NCI-H128 (cell line): ENCODE data around the gene NAPEPLD.
"Not testable (repeated sequence)": the region's sequence is repeated elsewhere in the genome, so short reads cannot be mapped to it uniquely, and the experiment has no call there.

Source experiments
- DNase-seq: peaks from one replicate; lab custom pipeline; 2025; ENCODE audit not compliant: unreplicated experiment; lab: John Stamatoyannopoulos, UW

NAPEPLD gene

DNA sequence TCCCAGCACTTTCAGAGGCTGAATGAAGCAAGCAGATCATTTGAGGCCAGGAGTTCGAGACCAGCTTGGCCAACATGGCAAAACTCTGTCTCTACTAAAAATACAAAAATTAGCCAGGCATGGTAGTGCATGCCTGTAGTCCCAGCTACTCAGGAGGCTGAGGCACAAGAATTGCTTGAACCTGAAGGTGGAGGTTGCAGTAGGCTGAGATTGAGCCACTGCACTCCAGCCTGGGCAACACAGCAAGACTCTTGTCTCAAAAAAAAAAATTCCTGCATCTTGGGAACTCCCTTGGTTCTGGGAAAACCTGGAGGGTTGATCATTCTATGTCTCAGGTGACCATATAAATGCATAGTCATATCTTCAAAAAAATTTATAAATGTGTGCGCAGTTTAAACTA is 4.1 kb downstream of the NAPEPLD start:
- not testable (repeated sequence) for DNase-seq

DNA sequence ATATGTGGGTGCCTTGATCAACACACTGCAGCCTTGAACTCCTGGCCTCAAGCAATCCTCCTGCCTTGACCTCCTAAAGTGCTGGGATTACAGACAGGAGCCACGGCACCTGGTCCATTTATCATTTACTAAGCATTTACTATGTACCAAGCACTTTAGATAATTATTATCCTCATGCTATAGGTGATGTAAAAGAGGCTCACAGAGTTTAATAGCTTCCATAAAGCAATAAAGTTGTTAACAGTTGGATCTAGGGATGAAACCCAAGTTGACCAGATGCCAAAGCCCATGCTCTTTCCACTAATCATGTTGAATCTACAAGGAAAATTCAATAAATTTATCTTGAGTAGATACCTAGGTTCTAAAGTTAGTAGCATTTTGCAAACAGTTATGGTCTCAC is 5.0 kb downstream of the NAPEPLD start:
- no peak for DNase-seq

DNA sequence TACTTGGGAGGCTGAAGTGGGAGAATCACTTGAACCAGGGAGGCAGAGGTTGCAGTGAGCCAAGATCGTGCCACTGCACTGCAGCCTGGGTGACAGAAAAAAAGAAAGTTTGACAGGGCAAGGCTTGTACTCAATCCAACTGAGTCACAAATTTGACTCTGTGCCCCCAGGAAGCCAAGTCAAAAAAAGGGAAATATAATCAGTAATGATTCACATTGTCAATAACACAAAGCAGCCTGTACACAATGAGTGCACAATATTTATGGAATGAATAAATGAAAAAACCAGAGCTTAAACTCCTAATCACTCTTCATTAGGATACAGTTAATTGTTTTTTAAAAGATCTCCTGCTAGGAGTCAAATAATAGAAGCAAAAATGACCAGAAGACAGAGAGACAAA is 6.4 kb downstream of the NAPEPLD start:
- DNase-seq: no peak

DNA sequence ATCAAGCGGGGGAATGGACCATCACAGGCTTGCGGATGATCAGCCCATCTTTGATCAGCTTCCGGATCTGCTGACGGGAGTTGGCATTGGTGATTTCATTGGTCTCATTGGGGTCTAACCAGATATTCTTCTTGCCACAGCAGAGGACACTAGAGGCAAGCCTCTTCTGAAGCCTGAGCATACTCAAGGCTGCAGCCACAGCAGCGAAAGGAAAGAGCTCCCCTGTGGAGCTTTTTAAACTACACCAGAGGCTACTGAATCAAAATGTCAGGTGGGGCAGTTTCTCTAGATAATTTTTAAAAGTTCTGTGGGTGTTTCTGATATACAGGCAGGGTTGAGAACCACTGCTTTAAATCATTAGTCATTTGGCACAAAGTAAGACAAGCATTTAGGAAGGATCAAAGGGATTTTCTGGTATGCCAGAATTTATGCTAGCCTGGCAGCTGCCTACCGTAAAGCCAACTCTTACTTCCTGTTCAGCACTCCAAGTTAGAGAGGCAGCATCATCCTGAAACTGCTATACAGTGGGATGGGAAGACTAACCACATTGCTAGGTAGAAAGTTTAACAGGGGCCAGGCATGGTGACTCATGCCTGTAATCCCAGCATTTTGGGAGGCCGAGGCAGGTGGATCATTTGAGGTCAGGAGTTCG is 7.0 kb downstream of the NAPEPLD start:
- no peak for DNase-seq

DNA sequence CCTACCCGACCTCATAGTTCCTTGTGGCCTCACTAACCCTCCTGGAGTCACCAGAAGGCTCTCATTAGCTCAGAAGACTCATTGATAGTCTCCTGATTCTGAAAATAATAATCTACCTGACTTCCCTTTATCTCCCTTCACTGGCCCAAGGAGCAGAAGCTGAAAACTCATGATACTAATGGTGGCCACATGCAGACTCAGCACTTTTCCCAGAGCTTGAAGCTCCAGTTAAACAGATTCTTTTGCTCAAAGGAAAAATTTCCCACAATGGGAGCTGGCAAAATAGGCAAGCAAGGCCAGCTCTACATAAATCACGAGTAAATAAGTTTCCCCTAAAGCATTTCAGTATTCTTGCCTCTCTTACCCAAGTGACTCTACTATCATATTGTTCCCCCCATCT is 8.2 kb downstream of the NAPEPLD start:
- DNase-seq: no peak

DNA sequence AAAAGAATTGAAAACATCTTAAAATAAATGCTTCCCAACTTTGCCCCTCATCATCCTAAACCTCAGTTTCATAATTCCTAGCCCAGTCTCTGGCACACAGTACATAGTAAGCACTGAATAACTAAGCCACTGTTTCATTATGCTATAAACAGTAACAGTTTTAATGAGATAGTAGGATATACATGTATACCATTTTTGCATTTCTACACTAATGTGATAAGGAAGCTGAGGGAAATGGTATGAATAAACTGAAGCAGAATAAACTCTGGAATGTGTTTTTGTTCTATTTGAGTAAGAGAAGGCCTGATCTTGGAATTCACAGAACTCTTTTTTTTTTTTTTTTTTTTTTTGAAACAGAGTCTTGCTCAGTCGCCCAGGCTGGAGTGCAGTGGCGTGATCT is 8.8 kb downstream of the NAPEPLD start:
- no peak for DNase-seq

DNA sequence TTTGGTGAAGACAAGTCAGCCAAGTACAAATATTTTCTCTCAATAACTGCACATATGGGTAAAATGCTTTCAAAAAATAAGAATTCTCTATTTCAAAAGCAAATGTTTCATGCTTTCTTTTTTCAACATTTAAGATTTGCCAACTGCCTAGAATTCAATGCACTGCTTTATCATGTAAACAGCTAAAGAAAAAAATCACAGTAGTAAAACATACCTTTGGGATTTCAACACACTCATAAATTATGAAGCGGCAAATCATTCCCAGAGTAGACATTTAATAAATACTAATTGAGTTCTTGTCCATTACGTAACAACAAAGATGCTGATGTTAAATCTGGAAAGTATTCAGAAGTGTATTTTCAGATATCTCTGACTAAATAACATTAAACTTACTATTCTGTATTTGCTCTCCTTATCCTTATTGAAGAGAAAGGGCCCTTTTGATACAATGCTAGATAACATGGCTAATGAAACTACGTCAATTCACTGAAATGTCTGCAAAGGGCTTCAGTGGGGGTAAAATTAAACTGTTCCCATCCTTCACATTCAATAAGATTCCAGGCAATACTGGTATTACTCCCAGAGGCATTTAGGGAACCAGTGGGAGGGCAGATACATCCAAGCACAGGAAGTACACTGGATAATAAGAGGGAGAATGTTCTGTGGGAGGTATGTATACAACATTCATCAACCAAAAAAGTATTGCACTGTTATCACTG is 13.9 kb downstream of the NAPEPLD start:
- no peak for DNase-seq

DNA sequence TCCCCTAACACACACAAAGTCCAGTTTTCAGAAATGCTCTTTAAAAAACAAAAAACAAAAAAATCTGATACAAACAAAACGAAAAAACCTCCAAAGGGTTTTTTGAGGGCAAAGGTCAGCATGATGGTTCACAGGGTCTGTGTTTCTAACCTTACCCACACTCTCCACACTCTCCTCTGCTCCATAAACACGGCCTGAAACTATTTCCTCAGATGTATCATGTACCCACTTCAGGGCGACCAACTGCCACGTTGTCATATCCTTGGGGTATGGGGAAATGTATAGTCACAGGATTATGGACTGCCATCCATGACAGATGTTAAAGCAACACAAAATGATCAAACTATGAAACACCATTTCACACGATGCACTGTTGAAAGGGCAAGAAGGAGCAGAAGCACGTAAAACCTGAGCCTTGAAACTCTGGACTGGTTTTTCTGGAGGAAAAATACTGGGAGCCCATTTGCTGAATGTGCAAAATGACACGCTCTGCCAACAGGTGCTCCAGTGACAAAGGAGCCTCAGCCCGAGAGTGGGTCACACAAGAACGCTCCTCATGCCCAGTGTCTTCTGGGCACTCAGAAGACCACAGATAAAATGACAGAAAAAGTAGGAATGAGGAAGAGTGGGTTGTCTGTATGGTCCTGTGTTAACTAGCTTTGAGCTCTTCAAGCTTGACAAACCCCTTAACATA is 15.8 kb downstream of the NAPEPLD start:
- no peak for DNase-seq

DNA sequence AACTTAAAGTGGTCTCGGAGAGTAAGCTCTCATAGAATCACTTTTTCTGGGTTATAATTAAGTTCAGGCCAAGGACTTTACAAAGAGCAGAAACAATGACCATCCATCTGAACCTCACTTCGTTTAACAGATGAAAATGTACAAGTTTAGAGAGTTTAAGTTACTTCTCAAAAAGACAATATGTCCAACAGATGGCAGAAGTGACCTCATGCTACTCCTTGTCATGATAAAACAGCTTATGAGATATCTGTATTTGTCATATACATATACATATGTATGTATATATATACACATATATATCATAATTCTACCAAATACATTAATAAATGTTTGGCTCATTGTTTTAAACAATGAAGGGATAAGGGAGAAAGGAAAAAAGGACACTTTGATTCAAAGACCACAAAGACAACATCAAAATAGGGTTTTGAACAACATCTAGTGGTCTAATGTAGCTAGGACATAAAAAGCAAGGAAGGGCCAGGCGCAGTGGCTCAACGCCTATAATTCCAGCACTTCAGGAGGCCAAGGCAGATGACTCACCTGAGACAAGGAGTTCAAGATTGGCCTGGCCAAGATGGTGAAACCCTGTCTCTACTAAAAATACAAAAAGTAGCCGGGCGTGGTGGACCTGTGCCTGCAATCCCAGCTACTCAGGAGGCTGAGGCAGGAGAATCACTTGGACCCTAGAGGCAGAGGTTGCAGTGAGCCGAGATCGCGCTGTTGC is 17.8 kb downstream of the NAPEPLD start:
- DNase-seq: no peak

DNA sequence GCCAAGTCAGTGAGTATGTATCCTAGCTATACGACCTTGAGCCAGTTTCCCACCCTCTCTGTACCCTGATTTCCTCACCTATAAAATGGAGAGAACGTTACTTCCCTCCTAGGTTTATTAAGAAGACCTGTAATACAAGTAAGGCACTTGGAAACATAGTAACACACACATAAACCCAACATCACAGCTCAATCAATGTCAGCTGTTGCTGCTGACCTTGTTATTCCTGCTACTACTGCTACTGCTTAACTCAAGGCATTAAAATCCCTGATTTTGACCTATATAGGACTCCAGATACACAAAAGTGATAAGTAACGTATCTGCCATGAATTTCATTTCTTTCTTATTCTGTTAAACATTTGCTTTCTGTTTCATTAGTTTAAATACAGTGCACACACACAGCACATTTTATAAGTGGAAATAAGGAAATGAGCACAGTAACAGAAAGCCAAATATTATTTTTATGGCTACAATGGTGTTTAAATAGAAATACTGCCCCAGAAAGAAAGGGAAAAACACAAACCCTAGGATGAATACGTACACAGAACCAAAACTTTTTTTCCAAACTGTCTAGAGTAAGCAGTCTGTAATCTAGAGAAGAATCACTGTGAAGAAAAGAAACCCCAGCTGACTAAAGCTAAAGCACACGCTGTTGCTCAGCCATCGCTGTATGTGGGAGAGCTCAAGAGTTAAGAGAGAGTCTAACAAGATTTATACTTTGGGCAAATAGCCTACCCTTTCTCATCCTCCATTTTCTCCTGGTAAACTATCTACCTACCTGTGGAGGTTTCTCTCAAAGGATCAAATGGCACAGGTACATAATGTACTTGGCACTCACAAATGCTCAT is 19.0 kb downstream of the NAPEPLD start:
- DNase-seq: no peak

DNA sequence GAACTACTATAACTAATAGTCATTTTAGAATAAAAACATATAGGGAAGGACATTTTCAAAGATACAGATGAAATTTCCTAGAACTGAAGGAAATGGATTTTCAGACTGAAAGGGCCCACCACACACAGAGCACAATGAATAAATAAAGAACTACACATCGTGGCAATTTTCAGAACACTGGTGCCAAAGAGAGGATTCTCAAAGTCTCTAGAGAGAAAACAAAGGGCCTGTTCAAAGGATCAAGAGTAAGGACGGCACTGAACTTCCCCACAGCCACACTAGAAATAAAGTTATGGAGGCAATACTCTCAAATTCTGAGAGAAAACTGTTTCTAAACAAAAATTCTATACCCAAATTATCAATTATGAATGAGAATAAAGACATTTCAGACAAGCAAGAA is 21.9 kb downstream of the NAPEPLD start:
- DNase-seq: no peak

DNA sequence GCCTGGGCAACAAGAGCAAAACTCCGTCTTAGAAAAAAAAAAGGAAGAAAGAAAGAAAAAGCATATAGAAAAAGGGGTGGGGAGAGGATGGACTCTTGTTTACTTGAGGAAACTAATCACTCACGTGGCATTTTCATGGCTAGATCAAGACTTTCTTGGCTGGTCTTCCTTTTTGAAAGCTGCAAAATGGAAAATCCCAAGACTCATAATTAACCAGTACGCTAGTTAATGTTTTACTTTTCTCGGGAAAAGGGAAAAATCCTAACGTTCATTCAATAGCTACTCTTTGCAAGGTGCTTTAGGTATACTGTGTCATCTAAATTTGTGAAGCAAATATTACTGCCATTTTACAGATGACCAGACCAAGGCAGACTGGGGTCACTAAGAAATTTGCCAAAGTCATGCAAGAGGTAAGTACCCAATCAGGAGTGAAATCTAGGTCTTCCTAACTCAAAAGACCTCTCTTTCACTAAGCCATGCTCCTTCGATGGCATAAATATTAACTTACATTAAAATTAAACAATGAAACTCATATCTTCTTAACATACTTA is 24.4 kb downstream of the NAPEPLD start:
- no peak for DNase-seq

DNA sequence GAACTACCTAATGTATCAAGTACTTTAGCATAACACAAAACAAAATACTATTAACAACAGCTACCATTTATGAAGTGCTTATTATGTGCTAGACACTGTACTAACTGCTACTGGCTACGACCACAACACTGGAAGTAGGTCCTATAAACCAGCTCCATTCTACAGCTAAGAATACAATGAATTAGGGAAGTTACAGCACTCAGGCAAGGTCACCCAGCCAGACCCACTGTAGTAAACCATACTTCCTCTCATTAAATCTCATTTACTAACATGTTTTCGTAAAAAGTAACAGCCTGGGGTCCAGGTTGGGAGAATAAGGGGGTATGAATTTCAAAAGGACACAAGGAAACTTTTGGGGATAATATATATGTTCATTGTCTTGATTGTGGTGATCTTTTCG is 25.4 kb downstream of the NAPEPLD start:
- DNase-seq: no peak

DNA sequence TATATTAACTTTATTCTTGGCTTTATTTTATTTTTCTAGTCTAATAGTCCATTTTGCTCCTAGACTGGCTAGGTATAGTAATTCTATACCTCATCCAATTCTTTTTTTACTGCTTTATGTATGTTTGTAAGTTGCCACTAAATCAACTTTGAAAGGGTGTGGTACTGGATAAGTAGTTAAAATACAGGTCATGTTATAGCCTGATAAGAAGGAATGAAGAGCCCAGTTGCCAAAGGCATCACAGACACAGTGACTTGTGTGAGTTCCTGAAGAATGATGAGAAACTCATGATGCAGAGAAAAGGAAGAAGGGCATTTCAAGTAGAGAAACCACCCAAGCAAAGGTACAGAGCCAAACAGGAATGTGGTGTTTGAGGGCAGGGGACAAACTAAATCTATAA is 27.3 kb downstream of the NAPEPLD start:
- DNase-seq: no peak

DNA sequence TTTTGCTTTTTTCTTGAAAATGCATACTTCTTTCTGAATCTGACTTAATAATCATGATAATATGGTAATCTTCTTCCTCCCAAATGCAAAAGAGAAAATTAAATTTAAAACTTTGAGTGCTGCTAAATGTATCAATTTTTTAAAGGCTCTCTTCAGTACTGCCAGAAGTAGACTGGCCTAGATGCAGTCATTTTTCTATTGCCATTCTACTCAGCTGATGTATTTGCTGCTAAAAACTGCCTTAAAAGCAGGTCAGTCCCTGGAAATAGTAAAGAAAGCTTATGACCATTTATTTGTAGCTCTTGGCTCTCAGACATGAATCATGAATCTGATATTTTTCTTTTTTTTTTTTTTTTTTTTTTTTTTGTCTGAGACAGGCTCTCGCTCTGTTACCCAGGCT is 28.5 kb downstream of the NAPEPLD start:
- no peak for DNase-seq

DNA sequence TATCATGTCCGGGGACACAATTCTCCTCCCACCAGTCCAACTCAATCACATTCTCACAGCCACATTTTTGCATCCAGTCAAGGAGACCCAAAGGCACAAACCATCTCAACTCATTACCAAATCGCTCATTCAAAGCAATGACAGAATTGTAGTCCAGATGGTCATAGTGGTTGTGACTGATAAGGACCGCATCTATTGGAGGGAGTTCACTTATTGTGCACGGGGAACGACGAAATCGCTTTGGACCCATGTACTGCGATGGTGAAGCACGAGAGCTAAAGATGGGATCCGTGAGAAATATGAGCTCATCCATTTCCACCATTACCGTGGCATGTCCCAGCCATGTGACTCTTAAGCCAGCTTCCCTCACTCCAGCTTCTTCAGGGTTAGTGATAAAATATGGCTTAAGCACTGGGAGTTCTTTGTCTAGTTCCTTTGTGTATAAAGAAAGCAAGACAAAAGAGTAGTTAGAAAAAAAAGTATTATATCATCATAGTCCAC is 29.1 kb downstream of the NAPEPLD start:
- no peak for DNase-seq

DNA sequence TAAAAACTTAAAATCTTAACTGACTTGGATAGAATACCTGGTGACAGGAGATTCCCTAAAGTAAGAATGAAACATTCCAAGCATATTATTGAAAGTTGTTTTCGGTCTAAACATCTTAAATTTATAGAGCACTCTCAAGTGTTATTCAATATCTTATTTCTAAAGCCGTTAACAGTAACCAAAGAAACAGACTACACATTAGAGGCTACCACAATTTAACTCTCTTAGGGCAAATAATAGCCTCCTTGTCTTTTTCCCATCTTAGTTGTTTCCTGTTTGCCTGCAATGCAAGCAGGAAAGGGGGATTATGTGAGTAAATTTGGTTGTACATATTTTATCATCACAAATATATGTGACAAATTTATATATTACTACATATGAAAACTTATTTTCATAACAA is 31.4 kb downstream of the NAPEPLD start:
- no peak for DNase-seq

DNA sequence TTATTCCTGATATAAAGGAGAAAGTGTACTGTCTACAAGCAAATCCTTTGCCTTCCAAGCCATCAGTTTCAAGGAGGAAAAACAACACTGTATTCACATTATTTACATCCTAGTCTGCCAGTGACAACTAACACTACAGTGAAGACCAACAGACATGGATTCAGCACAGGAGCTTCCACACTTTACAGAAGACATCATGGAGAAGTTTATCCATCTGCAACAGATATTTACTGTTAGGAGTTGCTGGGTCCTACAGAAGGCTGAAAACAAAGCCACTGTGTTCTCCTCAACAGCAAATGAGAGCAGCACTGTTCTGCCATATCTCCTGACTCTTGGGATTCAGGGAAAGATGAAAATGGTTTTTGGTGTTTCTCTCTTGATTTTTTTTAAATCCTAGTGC is 31.9 kb downstream of the NAPEPLD start:
- DNase-seq: no peak

DNA sequence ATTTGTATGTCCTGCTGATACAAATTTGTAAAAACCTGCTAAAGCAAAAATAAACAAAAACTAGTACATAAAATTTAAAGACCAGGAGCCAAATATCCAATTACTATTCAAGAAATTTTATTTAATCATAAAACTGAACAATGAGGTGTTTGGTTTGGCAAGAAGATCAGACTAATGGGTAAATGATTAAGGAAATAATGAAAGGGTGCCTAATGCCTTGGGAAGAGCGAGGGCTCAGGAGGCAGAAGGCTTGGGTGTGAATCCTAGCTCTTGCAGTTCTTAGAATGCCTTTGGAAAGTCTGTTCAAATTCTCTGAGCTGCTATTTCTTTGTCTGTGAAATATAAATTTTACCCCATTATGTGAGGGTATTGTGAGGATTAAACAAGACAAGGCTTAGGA is 32.4 kb downstream of the NAPEPLD start:
- DNase-seq: no peak

DNA sequence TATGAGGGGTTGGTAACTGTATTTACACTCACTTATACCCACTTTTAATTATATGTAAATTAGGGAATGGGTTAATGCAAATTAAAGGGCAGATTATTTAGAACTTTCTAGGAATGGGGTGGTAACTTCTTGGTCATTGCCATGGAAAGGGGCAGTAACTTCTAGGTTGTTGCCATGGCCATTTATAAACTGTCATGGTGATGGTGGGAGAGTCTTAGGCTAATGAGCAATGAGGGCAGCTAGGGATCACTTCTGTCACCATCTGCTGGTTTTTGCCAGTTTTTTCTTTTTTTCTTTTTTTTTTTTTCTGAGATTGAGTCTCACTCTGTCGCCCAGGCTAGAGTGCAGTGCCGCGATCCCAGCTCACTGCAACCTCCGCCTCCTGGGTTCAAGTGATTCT is 33.1 kb downstream of the NAPEPLD start:
- no peak for DNase-seq
